OCI-LY7 (cell line): ENCODE data around the gene KCNQ5.

Source experiments
- EZH2phosphoT487 ChIP-seq: fragments of 200-600 bp; sonication (generic); IDR thresholded peaks from 2 replicates; pipeline ENCODE4 v1.6.1; 2018; ENCODE audit warnings: low read depth, borderline replicate concordance, mild to moderate bottlenecking, mixed run types, antibody characterized with exemption, low read length, moderate library complexity, mixed read lengths
- TF ChIP-seq, protein P1 (sequence below): fragments of 200-600 bp; sonication (generic); conservative IDR thresholded peaks from 2 replicates; pipeline ENCODE4 v1.5.1; 2014; ENCODE audit warnings: mild to moderate bottlenecking, antibody characterized with exemption, low read length, moderate library complexity, mixed read lengths

DNA sequence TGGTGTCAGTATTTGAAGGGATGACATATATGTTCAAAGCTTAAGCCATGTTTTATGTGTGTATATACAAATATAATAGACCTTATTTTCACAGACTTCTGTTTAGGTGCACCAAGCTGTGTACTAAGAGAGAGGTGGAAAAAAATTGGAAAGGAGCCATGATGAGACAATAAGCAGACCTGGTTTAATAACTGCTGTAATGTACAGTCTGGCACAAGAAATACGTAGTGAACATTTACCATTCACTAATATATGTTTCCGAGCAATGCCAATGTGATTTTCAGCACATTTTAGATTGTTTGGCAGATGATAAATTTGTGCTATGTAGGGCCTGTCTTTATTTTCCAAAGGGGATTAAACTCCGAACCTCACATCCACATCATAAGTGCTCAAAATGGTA lies 487.1 kb downstream of the KCNQ5 start:
- TF ChIP-seq, protein P1, sequence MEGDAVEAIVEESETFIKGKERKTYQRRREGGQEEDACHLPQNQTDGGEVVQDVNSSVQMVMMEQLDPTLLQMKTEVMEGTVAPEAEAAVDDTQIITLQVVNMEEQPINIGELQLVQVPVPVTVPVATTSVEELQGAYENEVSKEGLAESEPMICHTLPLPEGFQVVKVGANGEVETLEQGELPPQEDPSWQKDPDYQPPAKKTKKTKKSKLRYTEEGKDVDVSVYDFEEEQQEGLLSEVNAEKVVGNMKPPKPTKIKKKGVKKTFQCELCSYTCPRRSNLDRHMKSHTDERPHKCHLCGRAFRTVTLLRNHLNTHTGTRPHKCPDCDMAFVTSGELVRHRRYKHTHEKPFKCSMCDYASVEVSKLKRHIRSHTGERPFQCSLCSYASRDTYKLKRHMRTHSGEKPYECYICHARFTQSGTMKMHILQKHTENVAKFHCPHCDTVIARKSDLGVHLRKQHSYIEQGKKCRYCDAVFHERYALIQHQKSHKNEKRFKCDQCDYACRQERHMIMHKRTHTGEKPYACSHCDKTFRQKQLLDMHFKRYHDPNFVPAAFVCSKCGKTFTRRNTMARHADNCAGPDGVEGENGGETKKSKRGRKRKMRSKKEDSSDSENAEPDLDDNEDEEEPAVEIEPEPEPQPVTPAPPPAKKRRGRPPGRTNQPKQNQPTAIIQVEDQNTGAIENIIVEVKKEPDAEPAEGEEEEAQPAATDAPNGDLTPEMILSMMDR: no peak
- TF ChIP-seq EZH2phosphoT487: no peak
